Activated B cell treated with CpG ODN at 0.5 μM for 24 hours (primary cell): Measurements from ENCODE around the gene ZSWIM3. TPM values are rescaled to one million over a fixed set of nuclear protein-coding genes. Genes with fewer than 3 reads are reported as not detected.

ENCODE experiments used
- ATAC-seq: fragments of 200-7000 bp; cut with Tn5 transposase; one replicate; pipeline ENCODE4 v1.10.0; 2021; ENCODE audit warnings: low read depth, mild to moderate bottlenecking, moderate library complexity
- CTCF ChIA-PET: fragments of 350-600 bp; sonication (Branson Sonifier 250); formaldehyde crosslinking; loops from one replicate; lab custom pipeline; 2021; ENCODE audit warnings: antibody characterized with exemption; lab: Charles Lee
- POLR2A ChIA-PET: fragments of 350-600 bp; sonication (Branson Sonifier 250); formaldehyde crosslinking; loops from one replicate; lab custom pipeline; 2021; ENCODE audit warnings: antibody characterized with exemption; lab: Charles Lee
- DNase-seq: peaks from one replicate; pipeline ENCODE4 v3.0.0; 2022
- H3K27ac Mint-ChIP-seq: one replicate; pipeline ENCODE4 v1.8.0; 2020; ENCODE audit warnings: mixed read lengths
- H3K27me3 Mint-ChIP-seq: one replicate; pipeline ENCODE4 v1.8.0; 2021; ENCODE audit warnings: mixed read lengths
- H3K36me3 Mint-ChIP-seq: one replicate; pipeline ENCODE4 v1.8.0; 2021; ENCODE audit warnings: low read depth, mixed read lengths
- H3K4me1 Mint-ChIP-seq: one replicate; pipeline ENCODE4 v1.8.0; 2021; ENCODE audit warnings: mixed read lengths
- H3K4me3 Mint-ChIP-seq: one replicate; pipeline ENCODE4 v1.8.0; 2020; ENCODE audit warnings: mild to moderate bottlenecking, mixed read lengths
- H3K9me3 Mint-ChIP-seq: one replicate; pipeline ENCODE4 v1.8.0; 2020; ENCODE audit warnings: mixed read lengths
- CTCF ChIP-seq: fragments of 200-600 bp; IDR thresholded peaks from one replicate; pipeline ENCODE4 v1.8.0; 2022; ENCODE audit warnings: antibody characterized with exemption, mild to moderate bottlenecking
- intact Hi-C: fragments of 100-400 bp; cut with micrococcal nuclease; formaldehyde crosslinking; loops from one replicate; pipeline ENCODE4 v1.15.1; 2024
- total RNA-seq: library from RNA; stranded (reverse); gene quantifications from 2 replicates; pipeline ENCODE4 v1.2.3, GENCODE V29; 2022

Gene ZSWIM3
- total RNA-seq, 1 donor from 2014 or later, result 6.4 TPM

DNA sequence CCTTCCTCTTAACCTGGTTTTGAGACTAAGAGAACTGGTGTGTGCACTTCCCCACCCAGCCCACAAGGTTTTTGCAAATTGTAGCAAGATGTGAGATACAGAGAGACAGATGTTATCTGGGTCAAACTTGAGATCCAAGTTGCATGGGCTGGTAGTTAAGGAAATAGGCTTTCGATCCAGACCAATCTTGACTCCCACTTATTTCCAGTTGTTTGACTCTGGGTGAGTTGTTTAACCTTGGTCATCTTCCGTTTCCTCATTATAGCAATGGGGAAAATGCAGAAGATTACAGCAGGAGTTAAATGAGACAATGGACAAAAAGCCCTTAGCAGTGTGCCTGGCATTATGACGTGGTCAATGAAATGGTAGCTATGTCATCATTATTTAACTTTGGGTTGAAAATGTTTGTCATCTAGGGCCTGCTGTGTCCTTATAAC is 22.1 kb upstream of the ZSWIM3 start:
- Mint-ChIP-seq H3K9me3 (no peaks in the 10 kb centered on the region), H3K27me3 (no peaks in the 10 kb centered on the region), H3K27ac (no peak overlapping the region), H3K4me1 (peaks cover 10% of the 10 kb centered on the region), H3K4me3 (peak overlapping the region; percentile 5), H3K36me3 (no peaks in the 10 kb centered on the region)
- ChIA-PET CTCF (no interaction called here), POLR2A (no interaction called here)
- no peak for DNase-seq
- intact Hi-C loops, result no loop called here
- TF ChIP-seq CTCF, result no peak
- no peak for ATAC-seq

DNA sequence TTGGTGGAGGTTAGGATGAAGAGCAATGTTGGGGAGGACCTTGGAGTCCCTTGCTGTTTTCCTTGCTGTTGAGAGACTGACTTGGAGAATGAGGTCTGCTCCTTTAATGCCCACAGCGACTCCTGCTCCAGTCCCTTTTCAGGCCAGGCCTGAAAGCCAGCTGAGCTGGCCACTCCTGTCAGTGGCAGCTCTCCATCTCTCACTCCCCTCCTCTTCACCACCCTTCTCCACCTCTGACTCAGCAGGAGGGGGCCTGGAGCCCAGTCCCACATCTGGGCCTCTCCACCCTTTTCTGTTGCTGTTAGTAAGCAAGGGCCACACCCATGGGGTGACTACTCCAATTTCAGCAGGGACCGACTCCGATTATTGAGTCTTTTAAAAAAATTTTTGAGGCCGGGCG is 21.6 kb upstream of the ZSWIM3 start:
- H3K27me3 Mint-ChIP-seq, result no peaks in the 10 kb centered on the region
- no peak for ATAC-seq
- no peak for DNase-seq
- H3K9me3 Mint-ChIP-seq, result no peaks in the 10 kb centered on the region
- intact Hi-C loops, result no loop called here
- H3K4me1 Mint-ChIP-seq, result peaks cover 10% of the 10 kb centered on the region
- peak overlapping the region; percentile 5 for H3K4me3 Mint-ChIP-seq
- no peak for TF ChIP-seq CTCF
- no peak overlapping the region for H3K27ac Mint-ChIP-seq
- H3K36me3 Mint-ChIP-seq, result no peaks in the 10 kb centered on the region
- CTCF ChIA-PET, result no interaction called here
- POLR2A ChIA-PET, result no interaction called here

DNA sequence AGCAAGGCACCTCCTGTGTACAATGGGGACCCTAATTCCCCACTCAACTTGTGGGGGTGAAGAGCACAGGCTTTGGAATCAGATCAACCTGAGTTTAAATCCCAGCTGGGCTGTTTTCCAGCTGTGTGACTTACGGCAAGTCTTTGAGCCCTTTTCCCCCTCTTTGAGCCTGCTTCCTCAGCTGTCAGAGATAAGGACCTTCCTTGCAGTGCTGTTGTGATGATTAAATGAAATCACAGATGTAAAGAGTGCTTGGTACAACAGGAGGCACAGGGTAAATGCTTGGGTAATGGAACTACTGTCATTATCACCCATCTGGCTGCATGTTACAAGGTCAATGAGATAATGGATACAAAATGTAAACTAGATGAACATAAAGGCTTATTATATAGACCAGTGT is 20.6 kb upstream of the ZSWIM3 start:
- Mint-ChIP-seq H3K4me3 (no peak overlapping the region), H3K27me3 (no peaks in the 10 kb centered on the region), H3K9me3 (no peaks in the 10 kb centered on the region), H3K4me1 (peaks cover 18% of the 10 kb centered on the region), H3K27ac (no peak overlapping the region), H3K36me3 (no peaks in the 10 kb centered on the region)
- no peak for DNase-seq
- TF ChIP-seq CTCF, result no peak
- CTCF ChIA-PET, result no interaction called here
- intact Hi-C loops, result no loop called here
- no peak for ATAC-seq
- POLR2A ChIA-PET, result interaction anchor here (0.6 to 0.8 kb wide), 2 partner anchors 97 to 1426 kb away, joined by 3 to 4 read pairs; partner anchors contain the start of gene PCIF1

DNA sequence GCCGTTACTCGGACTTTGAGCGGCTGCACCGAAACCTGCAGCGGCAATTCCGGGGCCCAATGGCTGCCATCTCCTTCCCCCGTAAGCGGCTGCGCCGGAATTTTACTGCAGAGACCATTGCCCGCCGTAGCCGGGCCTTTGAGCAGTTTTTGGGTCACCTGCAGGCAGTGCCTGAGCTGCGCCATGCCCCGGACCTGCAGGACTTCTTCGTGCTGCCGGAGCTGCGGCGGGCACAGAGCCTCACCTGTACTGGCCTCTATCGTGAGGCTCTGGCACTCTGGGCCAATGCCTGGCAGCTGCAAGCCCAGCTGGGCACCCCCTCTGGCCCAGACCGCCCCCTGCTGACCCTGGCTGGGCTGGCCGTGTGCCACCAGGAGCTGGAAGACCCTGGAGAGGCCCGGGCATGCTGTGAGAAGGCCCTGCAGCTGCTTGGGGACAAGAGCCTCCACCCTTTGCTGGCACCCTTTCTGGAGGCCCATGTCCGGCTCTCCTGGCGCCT is 16.7 kb upstream of the ZSWIM3 start:
- H3K27me3 Mint-ChIP-seq, result no peaks in the 10 kb centered on the region
- intact Hi-C loops, result no loop called here
- DNase-seq (no peak), ATAC-seq (no peak)
- TF ChIP-seq CTCF, result no peak
- POLR2A ChIA-PET, result interaction anchor here (1.0 to 1.7 kb wide), 2 partner anchors 16 to 94 kb away, joined by 3 to 5 read pairs; partner anchors contain the start of genes ACOT8 and ZSWIM3
- peaks cover 18% of the 10 kb centered on the region for H3K4me1 Mint-ChIP-seq
- CTCF ChIA-PET, result no interaction called here
- H3K36me3 Mint-ChIP-seq, result peaks cover 32% of the 10 kb centered on the region
- H3K4me3 Mint-ChIP-seq, result no peak overlapping the region
- H3K27ac Mint-ChIP-seq, result no peak overlapping the region
- H3K9me3 Mint-ChIP-seq, result no peaks in the 10 kb centered on the region

GRCh38 chr20:45841407-45842129 is 15.8 kb upstream of the ZSWIM3 start:
- ChIA-PET POLR2A (interaction anchor here (0.9 to 1.8 kb wide), 7 partner anchors 15 to 426 kb away, joined by 3 to 9 read pairs (median 6); partner anchors contain the start of genes ACOT8, PCIF1, PIGT and ZSWIM1), CTCF (interaction anchor here (0.8 to 1.5 kb wide), 5 partner anchors 15 to 405 kb away, joined by 3 to 5 read pairs (median 3); no protein-coding TSS in a partner anchor)
- Mint-ChIP-seq H3K36me3 (peaks cover 40% of the 10 kb centered on the region), H3K4me1 (peaks cover 18% of the 10 kb centered on the region), H3K27me3 (no peaks in the 10 kb centered on the region), H3K4me3 (no peak overlapping the region), H3K27ac (peak overlapping the region; percentile 73), H3K9me3 (no peaks in the 10 kb centered on the region)
- TF ChIP-seq CTCF, result no peak
- ATAC-seq (no peak), DNase-seq (no peak)
- intact Hi-C loops, result loop anchor here (1.0 kb wide), 1 partner anchor 16 kb away; the partner anchor contains the start of genes ACOT8 and ZSWIM3
